Neuronal stem cell (in vitro differentiated cells): ENCODE results near the gene TTLL13.

Experiments used
- DNase-seq: peaks from one replicate; pipeline ENCODE4 v3.0.0-alpha.2; 2013; ENCODE audit warnings: low spot score
- H2AFZ ChIP-seq: one replicate; pipeline ENCODE4 v1.6.1; 2013; ENCODE audit warnings: mild to moderate bottlenecking, low read length, inconsistent platforms
- H2AK5ac ChIP-seq: 2 replicates; pipeline ENCODE4 v1.6.1; 2013; ENCODE audit warnings: low read depth, mild to moderate bottlenecking, inconsistent platforms, low read length, moderate library complexity, mixed read lengths
- H2BK120ac ChIP-seq: 2 replicates; pipeline ENCODE4 v1.6.1; 2013; ENCODE audit warnings: low read depth, mild to moderate bottlenecking, inconsistent platforms, low read length, moderate library complexity, mixed read lengths
- H2BK12ac ChIP-seq: one replicate; pipeline ENCODE4 v1.6.1; 2013; ENCODE audit warnings: low read length, inconsistent platforms
- H2BK15ac ChIP-seq: 2 replicates; pipeline ENCODE4 v1.6.1; 2013; ENCODE audit warnings: mild to moderate bottlenecking, low read length, inconsistent platforms, mixed read lengths
- H2BK5ac ChIP-seq: one replicate; pipeline ENCODE4 v1.6.1; 2013; ENCODE audit warnings: inconsistent platforms, mild to moderate bottlenecking, low read length, moderate library complexity
- H3K14ac ChIP-seq: one replicate; pipeline ENCODE4 v1.6.1; 2013; ENCODE audit warnings: low read length, inconsistent platforms
- H3K18ac ChIP-seq: 2 replicates; pipeline ENCODE4 v1.6.1; 2013; ENCODE audit warnings: low read length, inconsistent platforms
- H3K23ac ChIP-seq: 2 replicates; pipeline ENCODE4 v1.6.1; 2013; ENCODE audit warnings: low read depth, mild to moderate bottlenecking, mixed read lengths, low read length, inconsistent platforms; ENCODE audit not compliant: poor library complexity
- H3K27ac ChIP-seq: replicated peaks from 3 replicates; pipeline ENCODE4 v1.5.1; 2013; ENCODE audit warnings: low read length, inconsistent platforms
- H3K27me3 ChIP-seq, 3 experiments: 2 replicates each; pipeline ENCODE4 v1.6.1; 2013; ENCODE audit warnings: low read length in 3 of 3, mild to moderate bottlenecking in 2 of 3, inconsistent platforms in 1 of 3, low read depth in 1 of 3, mixed read lengths in 1 of 3, moderate library complexity in 1 of 3; ENCODE audit not compliant: control insufficient read depth in 3 of 3, insufficient read depth in 3 of 3
- H3K36me3 ChIP-seq, 2 donors: replicated peaks in 1 of 2; 2 replicates each; pipeline ENCODE4 v1.6.1; 2013; ENCODE audit warnings: low read length in 2 of 2; ENCODE audit not compliant: control insufficient read depth in 2 of 2, insufficient read depth in 2 of 2
- H3K4ac ChIP-seq: 2 replicates; pipeline ENCODE4 v1.6.1; 2013; ENCODE audit warnings: inconsistent platforms, mild to moderate bottlenecking, low read length, moderate library complexity
- H3K4me1 ChIP-seq, 2 donors: 1 replicate in 1 of 2; 2 replicates in 1 of 2; pipeline ENCODE4 v1.6.1; 2013; ENCODE audit warnings: low read length in 2 of 2, low read depth in 1 of 2; ENCODE audit not compliant: control insufficient read depth in 2 of 2, insufficient read depth in 1 of 2
- H3K4me2 ChIP-seq: one replicate; pipeline ENCODE4 v1.6.1; 2013; ENCODE audit warnings: mild to moderate bottlenecking, low read length, inconsistent platforms; ENCODE audit not compliant: insufficient read depth, poor library complexity, severe bottlenecking
- H3K4me3 ChIP-seq, 2 donors: 2 replicates each; pipeline ENCODE4 v1.5.1; 2013; ENCODE audit warnings: low read length in 2 of 2, mild to moderate bottlenecking in 2 of 2, inconsistent platforms in 1 of 2, moderate library complexity in 1 of 2
- H3K79me1 ChIP-seq: one replicate; pipeline ENCODE4 v1.6.1; 2013; ENCODE audit warnings: low read depth, mild to moderate bottlenecking, inconsistent platforms, low read length, moderate library complexity
- H3K9ac ChIP-seq: one replicate; pipeline ENCODE4 v1.6.1; 2013; ENCODE audit warnings: mild to moderate bottlenecking, low read depth, low read length, inconsistent platforms; ENCODE audit not compliant: poor library complexity
- H3K9me3 ChIP-seq, 2 donors: replicated peaks in 1 of 2; 2 replicates each; pipeline versions ENCODE3 to v1.6.1; 2013; ENCODE audit warnings: low read length in 2 of 2, mild to moderate bottlenecking in 2 of 2, inconsistent platforms in 1 of 2, low read depth in 1 of 2, mixed read lengths in 1 of 2, moderate library complexity in 1 of 2; ENCODE audit not compliant: control insufficient read depth in 2 of 2, insufficient read depth in 1 of 2
- H4K8ac ChIP-seq: one replicate; pipeline ENCODE4 v1.6.1; 2013; ENCODE audit warnings: low read depth, mild to moderate bottlenecking, inconsistent platforms, low read length, moderate library complexity
- H4K91ac ChIP-seq: one replicate; pipeline ENCODE4 v1.6.1; 2013; ENCODE audit warnings: low read length, low read depth, mild to moderate bottlenecking, inconsistent platforms; ENCODE audit not compliant: poor library complexity
- WGBS, 2 donors: extraction: QIAGEN DNeasy Blood & Tissue Kit; methylation state at CpG; one replicate each; pipeline ENCODE4 v1.1.7; 2013; ENCODE audit warnings: missing lambda C conversion rate in 2 of 2, mixed read lengths in 1 of 2; ENCODE audit not compliant: insufficient read length in 2 of 2, insufficient replicate concordance in 1 of 2; ENCODE audit errors: extremely low coverage in 2 of 2; 5-methylcytosine and 5-hydroxymethylcytosine counted together

TTLL13 gene

GRCh38 chr15:90305932-90306331 lies 56.6 kb downstream of the TTLL13 start:
- H3K4ac ChIP-seq = no peak overlapping the region
- H3K4me3 ChIP-seq = no peak overlapping the region
- no peaks in the 10 kb centered on the region for H3K27me3 ChIP-seq
- no peak overlapping the region for H2AK5ac ChIP-seq
- H3K18ac ChIP-seq = no peak overlapping the region
- H4K91ac ChIP-seq = no peak overlapping the region
- H4K8ac ChIP-seq = no peak overlapping the region
- peaks cover 0 to 8% of the 10 kb centered on the region in 2 donors for H3K4me1 ChIP-seq
- H3K79me1 ChIP-seq = peaks cover 2% of the 10 kb centered on the region
- H3K14ac ChIP-seq = no peak overlapping the region
- H3K4me2 ChIP-seq = no peak overlapping the region
- no peak overlapping the region for H2AFZ ChIP-seq
- H3K36me3 ChIP-seq = no peaks in the 10 kb centered on the region
- no peaks in the 10 kb centered on the region for H3K9me3 ChIP-seq
- H2BK5ac ChIP-seq = no peak overlapping the region
- H3K9ac ChIP-seq = no peak overlapping the region
- H2BK12ac ChIP-seq = no peak overlapping the region
- DNase-seq = no peak
- H2BK15ac ChIP-seq = no peak overlapping the region
- H3K23ac ChIP-seq = no peak overlapping the region
- no peak overlapping the region for H2BK120ac ChIP-seq
- WGBS, 2 donors = no CpG with 5 or more reads among the region's 3 CpGs
- no peak overlapping the region for H3K27ac ChIP-seq

- no peak for DNase-seq
- H2AFZ ChIP-seq = no peak overlapping the region
Observed at GRCh38 chr15:90306560-90306959, 57.2 kb downstream of the TTLL13 start.

DNA sequence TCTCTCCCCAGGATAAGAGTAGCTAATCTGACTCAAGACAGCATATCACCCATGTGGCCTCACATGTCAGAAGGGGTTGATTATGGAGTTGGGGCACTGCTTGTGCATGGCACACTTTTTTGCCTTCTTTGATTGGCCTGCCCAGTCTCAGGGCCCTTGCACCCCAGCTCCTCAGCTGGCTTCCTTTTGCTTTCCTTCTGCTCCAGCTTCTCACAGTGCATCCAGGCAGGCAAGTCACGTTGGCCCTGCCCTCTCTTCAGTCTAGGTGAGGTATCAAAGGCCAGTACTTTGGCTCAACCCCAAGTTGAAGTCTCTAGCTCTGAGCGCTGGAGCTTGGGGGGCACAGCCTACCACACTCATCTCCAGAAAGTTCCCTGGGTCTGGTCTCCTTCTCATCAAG lies 58.3 kb downstream of the TTLL13 start:
- Histone ChIP-seq H3K4me1 (peaks cover 0 to 2% of the 10 kb centered on the region in 2 donors), H2BK120ac (no peak overlapping the region), H3K14ac (no peak overlapping the region), H2BK15ac (no peak overlapping the region), H3K18ac (no peak overlapping the region), H2BK5ac (no peak overlapping the region), H3K4me3 (no peak overlapping the region), H2AK5ac (no peak overlapping the region), H3K9ac (no peak overlapping the region), H3K23ac (peak overlapping the region; percentile 20), H3K4me2 (no peak overlapping the region), H4K8ac (no peak overlapping the region), H3K4ac (no peak overlapping the region), H3K79me1 (no peaks in the 10 kb centered on the region), H3K36me3 (no peaks in the 10 kb centered on the region), H3K27me3 (no peaks in the 10 kb centered on the region), H3K27ac (no peak overlapping the region), H3K9me3 (no peaks in the 10 kb centered on the region), H2AFZ (no peak overlapping the region), H4K91ac (no peak overlapping the region), H2BK12ac (no peak overlapping the region)
- no peak for DNase-seq
- WGBS, 2 donors = no CpG with 5 or more reads among the region's 2 CpGs

More at GRCh38 chr15:90306560-90306959, 57.2 kb downstream of the TTLL13 start:
- Histone ChIP-seq H3K79me1 (no peaks in the 10 kb centered on the region), H2BK120ac (no peak overlapping the region), H3K9ac (no peak overlapping the region), H2AK5ac (no peak overlapping the region), H3K4me3 (no peak overlapping the region), H2BK5ac (no peak overlapping the region), H2BK12ac (no peak overlapping the region), H3K18ac (no peak overlapping the region), H4K91ac (no peak overlapping the region), H2BK15ac (no peak overlapping the region), H3K27me3 (no peaks in the 10 kb centered on the region), H3K4ac (no peak overlapping the region), H3K23ac (no peak overlapping the region), H3K14ac (no peak overlapping the region), H4K8ac (no peak overlapping the region), H3K27ac (no peak overlapping the region), H3K4me2 (no peak overlapping the region), H3K4me1 (peaks cover 0 to 4% of the 10 kb centered on the region in 2 donors), H3K36me3 (no peaks in the 10 kb centered on the region), H3K9me3 (no peaks in the 10 kb centered on the region)
- no CpG with 5 or more reads among the region's 6 CpGs for WGBS, 2 donors

DNA sequence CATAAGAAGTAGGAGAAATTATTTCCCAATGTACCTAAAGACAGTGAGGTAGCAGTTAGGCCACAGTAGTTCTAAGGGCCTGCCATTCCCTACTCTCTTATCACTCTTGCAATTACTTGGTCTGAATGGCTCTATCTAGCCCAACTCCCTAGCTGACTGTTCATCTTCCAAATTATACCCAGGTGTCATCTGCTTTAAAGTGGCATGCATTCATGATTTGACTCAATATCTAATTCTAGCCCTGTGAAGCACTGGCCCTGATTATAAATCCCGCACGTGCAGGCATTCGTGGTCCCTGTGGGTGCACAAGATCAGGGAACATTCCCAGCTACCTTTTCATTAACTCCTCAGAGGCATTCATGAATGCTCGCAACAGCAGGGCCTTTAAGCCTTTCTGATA lies 59.7 kb downstream of the TTLL13 start:
- H3K4me2 ChIP-seq = no peak overlapping the region
- no peak overlapping the region for H2BK15ac ChIP-seq
- no peak overlapping the region for H2BK120ac ChIP-seq
- no peak overlapping the region for H3K18ac ChIP-seq
- H3K4ac ChIP-seq = no peak overlapping the region
- no peak overlapping the region for H3K23ac ChIP-seq
- H4K91ac ChIP-seq = no peak overlapping the region
- H3K14ac ChIP-seq = no peak overlapping the region
- peaks cover 0 to 2% of the 10 kb centered on the region in 2 donors for H3K4me1 ChIP-seq
- no peak overlapping the region for H2AK5ac ChIP-seq
- H4K8ac ChIP-seq = no peak overlapping the region
- no peaks in the 10 kb centered on the region for H3K27me3 ChIP-seq
- H3K9ac ChIP-seq = no peak overlapping the region
- no peak overlapping the region for H2AFZ ChIP-seq
- H2BK5ac ChIP-seq = no peak overlapping the region
- no peaks in the 10 kb centered on the region for H3K79me1 ChIP-seq
- H3K4me3 ChIP-seq = no peak overlapping the region
- H3K36me3 ChIP-seq = no peaks in the 10 kb centered on the region
- WGBS, 2 donors = no CpG with 5 or more reads among the region's 4 CpGs
- no peaks in the 10 kb centered on the region for H3K9me3 ChIP-seq
- no peak for DNase-seq
- no peak overlapping the region for H2BK12ac ChIP-seq
- no peak overlapping the region for H3K27ac ChIP-seq
